Liver (tissue), 3 donors: ENCODE data around the gene FBXO10.

Experiments
- FOXA1 ChIP-seq: IDR thresholded peaks from 2 replicates; pipeline ENCODE4 v1.6.1; 2016; ENCODE audit warnings: antibody characterized with exemption
- HNF4A ChIP-seq, 2 donors: conservative IDR thresholded peaks; 2 replicates each; pipeline ENCODE4 v1.6.1; 2016; ENCODE audit warnings: antibody characterized with exemption in 2 of 2, mild to moderate bottlenecking in 2 of 2
- TF ChIP-seq, protein P1 (sequence below): fragments of 150-350 bp; IDR thresholded peaks from 2 replicates; pipeline ENCODE4 v1.5.1; 2017; ENCODE audit warnings: improper control_type of control experiment, low read depth, low read length; ENCODE audit not compliant: missing input control
- donor health status: healthy.
- donor health status: healthy.

DNA sequence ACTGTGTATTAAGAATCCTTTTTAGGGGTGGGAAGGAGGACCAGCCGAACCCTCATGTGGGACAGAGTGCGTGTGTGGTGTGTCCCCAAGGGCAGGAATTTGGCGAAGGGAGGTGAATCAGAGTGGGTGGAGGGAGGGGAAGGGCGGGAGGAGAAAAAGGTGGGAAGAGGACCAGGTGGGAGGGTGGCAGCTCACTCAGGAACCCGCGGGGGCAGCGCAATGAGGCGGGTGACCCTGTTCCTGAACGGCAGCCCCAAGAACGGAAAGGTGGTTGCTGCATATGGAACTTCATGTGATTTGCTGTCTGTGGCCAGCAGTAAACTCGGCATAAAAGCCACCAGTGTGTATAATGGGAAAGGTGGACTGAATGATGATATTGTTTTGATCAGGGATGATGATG, 99.2 kb downstream of the FBXO10 start:
- TF ChIP-seq, protein P1, sequence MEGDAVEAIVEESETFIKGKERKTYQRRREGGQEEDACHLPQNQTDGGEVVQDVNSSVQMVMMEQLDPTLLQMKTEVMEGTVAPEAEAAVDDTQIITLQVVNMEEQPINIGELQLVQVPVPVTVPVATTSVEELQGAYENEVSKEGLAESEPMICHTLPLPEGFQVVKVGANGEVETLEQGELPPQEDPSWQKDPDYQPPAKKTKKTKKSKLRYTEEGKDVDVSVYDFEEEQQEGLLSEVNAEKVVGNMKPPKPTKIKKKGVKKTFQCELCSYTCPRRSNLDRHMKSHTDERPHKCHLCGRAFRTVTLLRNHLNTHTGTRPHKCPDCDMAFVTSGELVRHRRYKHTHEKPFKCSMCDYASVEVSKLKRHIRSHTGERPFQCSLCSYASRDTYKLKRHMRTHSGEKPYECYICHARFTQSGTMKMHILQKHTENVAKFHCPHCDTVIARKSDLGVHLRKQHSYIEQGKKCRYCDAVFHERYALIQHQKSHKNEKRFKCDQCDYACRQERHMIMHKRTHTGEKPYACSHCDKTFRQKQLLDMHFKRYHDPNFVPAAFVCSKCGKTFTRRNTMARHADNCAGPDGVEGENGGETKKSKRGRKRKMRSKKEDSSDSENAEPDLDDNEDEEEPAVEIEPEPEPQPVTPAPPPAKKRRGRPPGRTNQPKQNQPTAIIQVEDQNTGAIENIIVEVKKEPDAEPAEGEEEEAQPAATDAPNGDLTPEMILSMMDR, result no peak
- TF ChIP-seq HNF4A (conservative IDR thresholded peaks at IDR 0.05) (no peak), FOXA1 (no peak)
